Natural killer cell (primary cell): ENCODE measurements around the gene ACAP3. TPM values are rescaled to one million over a fixed set of nuclear protein-coding genes. Genes with fewer than 3 reads are reported as not detected.
A peak's percentile ranks its signal among the peaks of the same experiment; 100 is the strongest.

Source experiments
- ATAC-seq, 3 donors: fragments of 150-1000 bp in 2 of 3; fragments of 200-7000 bp in 1 of 3; cut with Tn5 transposase; 1 replicate in 1 of 3; 2 replicates in 2 of 3; pipeline ENCODE4 v1.10.0; 2021; ENCODE audit warnings: mild to moderate bottlenecking in 2 of 3, moderate library complexity in 2 of 3
- DNase-seq, 2 donors: peaks; one replicate each; pipeline versions ENCODE4 v3.0.0 to v3.0.0-alpha.2; 2013 to 2021; ENCODE audit warnings: mixed read lengths in 1 of 2
- H3K27ac ChIP-seq: one replicate; pipeline ENCODE4 v1.5.1; 2013; ENCODE audit warnings: mild to moderate bottlenecking, low read length
- H3K27me3 ChIP-seq: one replicate; pipeline ENCODE4 v1.6.1; 2013; ENCODE audit warnings: low read length; ENCODE audit not compliant: control insufficient read depth, insufficient read depth
- H3K36me3 ChIP-seq: one replicate; pipeline ENCODE4 v1.6.1; 2013; ENCODE audit warnings: low read length; ENCODE audit not compliant: control insufficient read depth, insufficient read depth
- H3K4me1 ChIP-seq: one replicate; pipeline ENCODE4 v1.6.1; 2013; ENCODE audit warnings: low read length; ENCODE audit not compliant: control insufficient read depth, insufficient read depth
- H3K4me3 ChIP-seq: one replicate; pipeline ENCODE4 v1.5.1; 2013; ENCODE audit warnings: low read length
- H3K9me3 ChIP-seq: one replicate; pipeline ENCODE4 v1.6.1; 2013; ENCODE audit warnings: low read length; ENCODE audit not compliant: control insufficient read depth, insufficient read depth
- H3K27ac Mint-ChIP-seq, 2 donors: one replicate each; pipeline ENCODE4 v1.8.0; 2022; ENCODE audit warnings: mild to moderate bottlenecking in 2 of 2, mixed read lengths in 2 of 2, moderate library complexity in 1 of 2
- H3K27me3 Mint-ChIP-seq, 2 donors: one replicate each; pipeline ENCODE4 v1.8.0; 2022; ENCODE audit warnings: low read depth in 2 of 2, mixed read lengths in 2 of 2
- H3K36me3 Mint-ChIP-seq: one replicate; pipeline ENCODE4 v1.8.0; 2022; ENCODE audit warnings: mixed read lengths
- H3K4me1 Mint-ChIP-seq, 2 donors: one replicate each; pipeline ENCODE4 v1.8.0; 2022; ENCODE audit warnings: mixed read lengths in 2 of 2
- H3K4me3 Mint-ChIP-seq: one replicate; pipeline ENCODE4 v1.8.0; 2022; ENCODE audit warnings: mild to moderate bottlenecking, moderate library complexity, mixed read lengths
- H3K9me3 Mint-ChIP-seq, 2 donors: one replicate each; pipeline ENCODE4 v1.8.0; 2022; ENCODE audit warnings: mixed read lengths in 2 of 2
- CTCF ChIP-seq: fragments of 200-600 bp; IDR thresholded peaks from one replicate; pipeline ENCODE4 v1.8.0; 2022; ENCODE audit warnings: antibody characterized with exemption
- WGBS: methylation state at CpG from one replicate; pipeline ENCODE4 v1.1.7; 2013; ENCODE audit warnings: missing lambda C conversion rate; ENCODE audit not compliant: insufficient coverage; 5-methylcytosine and 5-hydroxymethylcytosine counted together
- intact Hi-C: fragments of 100-400 bp; cut with micrococcal nuclease; formaldehyde crosslinking; loops from one replicate; pipeline ENCODE4 v1.14.2; 2022
- total RNA-seq, 4 donors: library from RNA; stranded (reverse); fragments of 120-200 nt in 1 of 4; gene quantifications; one replicate each; pipeline versions ENCODE4 v1.2.3 to v1.2.4, GENCODE V29; 2013 to 2022

The ACAP3 gene
- total RNA-seq, 3 donors from 2014 or later (not counting 1 experiment from before 2014, with no cell fraction given): 56.1 to 59.7 (median 59.0) TPM

- TF ChIP-seq CTCF: no peak
- no peak overlapping the region for H3K4me3 Mint-ChIP-seq
- Histone ChIP-seq H3K4me1 (peaks cover 9% of the 10 kb centered on the region), H3K36me3 (peaks cover 42% of the 10 kb centered on the region), H3K4me3 (no peak overlapping the region), H3K27me3 (no peaks in the 10 kb centered on the region), H3K27ac (no peak overlapping the region), H3K9me3 (no peaks in the 10 kb centered on the region)
- ATAC-seq (no peak), DNase-seq (no peak)
- H3K27me3 Mint-ChIP-seq: no peaks in the 10 kb centered on the region
- no peaks in the 10 kb centered on the region for H3K36me3 Mint-ChIP-seq
- H3K4me1 Mint-ChIP-seq: peaks cover 22 to 31% of the 10 kb centered on the region in 2 donors
- intact Hi-C loops: no loop called here
- WGBS: 95% methylated on average over 25 of the region's 31 CpGs
- H3K9me3 Mint-ChIP-seq: no peaks in the 10 kb centered on the region
- no peak overlapping the region for H3K27ac Mint-ChIP-seq
Measured at GRCh38 chr1:1256956-1257871, 50.5 kb downstream of the ACAP3 start.

GRCh38 chr1:1255611-1256010, 52.1 kb downstream of the ACAP3 start:
- no peaks in the 10 kb centered on the region for H3K27me3 Mint-ChIP-seq
- peaks cover 16 to 30% of the 10 kb centered on the region in 2 donors for H3K4me1 Mint-ChIP-seq
- Histone ChIP-seq H3K4me3 (no peak overlapping the region), H3K9me3 (no peaks in the 10 kb centered on the region), H3K27ac (no peak overlapping the region), H3K4me1 (peaks cover 13% of the 10 kb centered on the region), H3K36me3 (peaks cover 38% of the 10 kb centered on the region), H3K27me3 (no peaks in the 10 kb centered on the region)
- H3K36me3 Mint-ChIP-seq: no peaks in the 10 kb centered on the region
- DNase-seq: no peak
- intact Hi-C loops: no loop called here
- H3K27ac Mint-ChIP-seq: peak overlapping the region; percentile 18 to 22
- no peak for ATAC-seq
- H3K4me3 Mint-ChIP-seq: no peak overlapping the region
- TF ChIP-seq CTCF: no peak
- no peaks in the 10 kb centered on the region for H3K9me3 Mint-ChIP-seq
- WGBS: 94% methylated on average over 9 of the region's 10 CpGs

- TF ChIP-seq CTCF: no peak
- no peak for ATAC-seq
- H3K9me3 ChIP-seq: no peaks in the 10 kb centered on the region
- no peaks in the 10 kb centered on the region for H3K27me3 Mint-ChIP-seq
- H3K27me3 ChIP-seq: no peaks in the 10 kb centered on the region
- H3K4me1 Mint-ChIP-seq: peaks cover 13 to 29% of the 10 kb centered on the region in 2 donors
- intact Hi-C loops: no loop called here
- H3K36me3 Mint-ChIP-seq: no peaks in the 10 kb centered on the region
- 95% methylated on average over 26 of the region's 26 CpGs for WGBS
- DNase-seq: no peak
- peaks cover 15% of the 10 kb centered on the region for H3K4me1 ChIP-seq
- H3K27ac ChIP-seq: no peak overlapping the region
- H3K4me3 ChIP-seq: no peak overlapping the region
- no peaks in the 10 kb centered on the region for H3K9me3 Mint-ChIP-seq
- H3K36me3 ChIP-seq: peaks cover 37% of the 10 kb centered on the region
- H3K4me3 Mint-ChIP-seq: no peak overlapping the region
- peak overlapping the region in 1 of 2 donors; percentile 18 for H3K27ac Mint-ChIP-seq
Measured at GRCh38 chr1:1255078-1255477, 52.7 kb downstream of the ACAP3 start.
